GM18907 (cell line): ENCODE measurements around the gene UGT1A3.

Source experiments
- ATAC-seq: cut with Tn5 transposase; IDR thresholded peaks from one replicate; pipeline ENCODE4 v1.9.1; 2021; ENCODE audit warnings: mild to moderate bottlenecking, moderate library complexity; ENCODE audit not compliant: unreplicated experiment

UGT1A3 gene

DNA sequence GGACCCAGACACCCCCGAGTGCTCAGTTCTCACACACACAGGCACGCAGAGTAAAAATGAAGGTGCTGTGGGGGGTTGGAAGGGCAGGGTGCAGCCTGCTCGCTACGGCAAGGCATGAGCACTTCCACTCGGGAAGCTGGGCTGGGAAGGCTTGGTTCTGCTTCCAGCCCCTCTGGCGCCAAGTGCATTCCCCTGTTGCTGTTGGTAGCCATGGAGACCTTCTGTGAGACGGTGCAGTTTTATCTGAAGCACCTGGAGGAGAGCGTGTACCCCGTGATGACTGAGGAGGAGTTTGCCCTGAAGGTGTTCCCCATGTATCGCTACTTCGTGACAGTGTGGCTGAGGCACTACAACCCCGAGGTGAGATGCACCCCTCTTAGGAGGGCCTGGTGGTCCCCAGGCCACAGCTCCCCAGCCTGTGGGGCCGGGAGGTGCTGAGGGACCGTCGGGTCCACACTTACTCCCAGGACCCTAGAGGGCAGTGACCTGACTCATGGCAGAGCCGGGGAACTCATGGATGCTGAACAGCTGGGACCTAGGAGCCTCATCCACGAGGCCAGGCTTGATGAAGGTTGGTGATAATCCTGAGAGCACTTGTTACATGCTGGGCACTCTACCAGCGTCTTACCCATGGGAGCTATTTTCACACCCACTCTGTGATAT is 64.8 kb downstream of the UGT1A3 start:
- no peak for ATAC-seq

DNA sequence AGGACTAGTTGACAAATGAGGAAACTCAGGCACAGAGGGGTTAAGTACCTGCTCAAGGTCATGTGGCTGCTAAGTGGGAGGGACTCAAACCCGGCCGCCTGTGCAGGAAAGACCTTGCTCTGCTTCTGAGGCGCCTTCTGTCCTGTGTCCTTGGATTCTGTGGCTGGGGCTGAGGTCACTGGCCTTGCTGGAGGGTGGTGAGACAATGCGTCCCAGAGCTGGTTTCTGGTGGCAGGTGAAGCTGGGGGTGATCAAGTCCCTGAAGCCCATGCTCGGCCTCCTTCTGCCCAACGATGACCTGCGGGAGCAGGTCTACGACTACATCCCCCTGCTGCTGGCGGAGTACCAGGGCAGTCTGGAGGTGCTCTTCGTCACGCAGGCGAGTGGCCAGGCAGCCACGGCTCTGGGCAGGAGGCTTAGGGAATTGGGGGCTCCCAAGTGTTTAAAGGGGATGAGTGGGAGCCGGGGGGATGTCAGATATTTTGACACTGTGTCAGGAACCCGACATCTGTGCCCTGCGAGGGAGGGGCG is 65.4 kb downstream of the UGT1A3 start:
- no peak for ATAC-seq

DNA sequence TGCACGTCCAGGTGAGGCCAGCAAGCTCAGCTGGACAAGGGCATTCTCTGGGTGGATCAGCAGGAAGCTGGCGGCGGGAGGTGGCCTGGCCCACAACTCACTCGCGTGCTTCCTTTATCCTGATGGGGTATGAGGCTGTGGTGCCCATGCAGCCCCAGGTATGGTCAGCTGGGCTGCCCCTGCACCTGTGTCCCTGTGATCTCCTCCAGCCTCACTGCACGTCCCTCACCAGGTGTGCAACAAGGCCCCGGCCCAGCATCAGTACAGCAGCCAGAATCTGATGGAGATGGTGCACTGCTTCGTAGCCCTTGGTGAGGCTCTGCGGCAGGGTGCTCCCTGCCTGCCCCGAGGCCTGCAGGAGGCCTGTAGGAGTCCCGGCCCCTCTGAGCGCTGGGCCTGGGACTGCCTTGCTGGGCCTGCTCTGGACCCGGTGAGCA is 66.9 kb downstream of the UGT1A3 start:
- ATAC-seq: no peak

DNA sequence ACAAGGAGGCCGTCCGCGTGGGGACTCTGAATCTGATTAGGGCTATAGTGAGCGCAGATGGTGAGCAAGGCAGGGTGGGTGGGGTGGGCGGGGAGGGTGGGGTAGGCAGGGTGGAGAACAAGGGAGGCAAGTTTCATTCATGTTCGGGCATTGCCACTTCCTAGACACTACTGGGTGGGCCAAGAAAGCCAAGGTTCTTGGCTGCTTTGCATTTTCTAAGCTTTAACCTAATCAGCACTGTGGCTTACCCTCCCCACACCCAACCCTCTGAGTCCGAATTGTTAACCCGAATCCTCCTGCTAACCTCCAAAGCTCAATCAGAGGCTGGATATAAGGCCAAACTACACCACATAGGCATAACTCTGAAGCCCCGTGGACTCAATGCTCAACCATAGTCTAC is 67.4 kb downstream of the UGT1A3 start:
- no peak for ATAC-seq

DNA sequence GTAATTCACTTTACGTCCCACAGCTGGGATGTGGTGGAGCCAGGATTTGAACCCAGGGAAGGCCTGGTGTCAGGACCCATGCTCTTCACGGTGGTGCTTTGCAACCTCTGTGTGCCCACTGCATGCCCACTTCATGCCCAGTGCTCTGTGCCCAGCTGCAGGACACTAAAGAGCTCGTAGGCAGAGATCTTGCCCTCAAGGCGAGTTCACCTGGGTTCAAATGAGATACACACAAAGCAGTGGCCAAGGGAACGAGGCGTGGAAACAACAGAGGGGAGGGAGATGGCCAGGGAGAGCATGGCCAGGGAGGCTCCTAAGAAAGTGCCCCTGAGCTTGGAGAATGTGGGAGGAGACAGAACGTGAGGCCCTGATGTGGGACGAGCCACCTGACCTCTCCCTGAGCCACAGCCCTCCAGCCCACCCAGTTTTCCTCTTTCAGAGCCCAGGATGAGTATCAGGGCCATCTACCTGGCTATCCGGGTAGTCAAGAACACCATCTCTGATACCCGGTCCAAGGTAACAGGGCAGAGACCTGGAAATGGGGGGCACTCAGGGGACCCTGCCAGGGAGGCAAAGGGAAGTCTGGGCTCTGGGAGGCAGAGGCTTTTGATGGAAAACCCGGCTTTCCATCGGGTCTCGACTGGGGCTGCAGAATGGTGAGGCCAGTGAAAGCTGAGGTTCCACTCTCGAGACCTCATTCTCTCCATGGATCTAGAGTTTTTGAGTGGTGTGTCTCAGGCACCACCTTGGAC is 69.7 kb downstream of the UGT1A3 start:
- no peak for ATAC-seq

DNA sequence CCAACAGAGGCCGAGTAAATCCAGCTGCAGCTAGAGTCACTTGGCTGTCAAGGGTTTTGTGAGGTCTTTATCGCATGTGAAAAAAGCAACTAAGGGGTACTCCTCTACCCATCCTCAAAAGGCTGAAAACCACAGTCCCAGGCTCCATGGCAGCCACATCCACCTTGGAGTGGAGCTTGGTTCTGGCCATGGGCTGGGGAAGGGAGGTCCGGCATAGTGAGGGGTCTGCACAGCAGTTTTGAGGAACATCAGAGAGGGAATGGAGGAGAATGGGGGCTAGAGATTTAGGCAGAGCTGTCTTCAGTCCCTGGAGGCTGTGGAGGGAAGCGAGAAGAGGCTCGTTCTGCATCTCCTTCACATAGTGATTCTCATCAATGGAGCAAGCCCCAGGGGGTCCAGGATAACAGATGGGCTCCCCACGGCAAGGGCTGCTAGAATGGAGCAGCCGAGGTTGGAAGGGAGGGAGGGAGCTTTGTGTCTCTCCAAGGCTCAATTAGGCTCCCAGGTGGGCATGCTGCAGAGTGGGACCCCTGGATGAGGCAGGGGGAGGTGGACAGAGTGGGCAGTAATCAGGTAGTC is 70.3 kb downstream of the UGT1A3 start:
- no peak for ATAC-seq

DNA sequence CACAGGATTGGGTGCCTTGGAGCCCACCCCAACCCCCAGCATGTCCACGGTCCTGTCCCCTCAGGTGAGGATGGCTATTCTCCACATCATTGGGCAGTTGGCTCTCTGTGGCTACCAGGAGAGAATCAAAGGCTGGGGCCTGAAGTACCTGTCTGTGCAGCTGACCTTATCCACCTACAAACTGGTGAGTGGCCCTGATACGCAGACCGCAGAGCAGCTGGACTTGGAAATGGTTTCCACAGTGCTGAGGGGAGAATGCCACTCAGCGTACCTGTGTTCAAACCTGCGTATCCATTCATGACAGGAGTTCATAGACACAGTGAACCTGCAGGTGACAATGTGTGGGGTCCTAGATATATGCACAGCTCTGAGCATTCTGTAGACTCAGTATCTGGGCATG is 70.9 kb downstream of the UGT1A3 start:
- ATAC-seq: no peak

DNA sequence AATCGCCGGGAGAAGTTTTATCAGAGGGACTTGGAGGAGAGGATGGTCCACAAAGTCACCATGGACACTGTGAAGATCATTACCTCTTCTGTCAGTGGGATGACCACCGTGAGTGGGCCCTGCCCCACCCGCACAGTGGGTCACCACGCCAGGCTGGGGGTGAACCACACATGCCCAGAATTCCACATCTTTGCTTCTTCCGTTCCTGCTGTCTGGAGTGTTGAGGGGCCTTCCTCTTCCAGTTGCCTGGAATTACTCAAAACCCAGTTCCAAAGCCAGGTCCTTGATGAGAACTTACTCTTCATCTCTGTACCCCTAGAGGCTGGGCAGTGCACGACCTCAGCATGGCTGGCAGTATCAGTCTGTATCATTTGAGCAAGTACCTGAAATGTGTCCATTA is 71.4 kb downstream of the UGT1A3 start:
- no peak for ATAC-seq

DNA sequence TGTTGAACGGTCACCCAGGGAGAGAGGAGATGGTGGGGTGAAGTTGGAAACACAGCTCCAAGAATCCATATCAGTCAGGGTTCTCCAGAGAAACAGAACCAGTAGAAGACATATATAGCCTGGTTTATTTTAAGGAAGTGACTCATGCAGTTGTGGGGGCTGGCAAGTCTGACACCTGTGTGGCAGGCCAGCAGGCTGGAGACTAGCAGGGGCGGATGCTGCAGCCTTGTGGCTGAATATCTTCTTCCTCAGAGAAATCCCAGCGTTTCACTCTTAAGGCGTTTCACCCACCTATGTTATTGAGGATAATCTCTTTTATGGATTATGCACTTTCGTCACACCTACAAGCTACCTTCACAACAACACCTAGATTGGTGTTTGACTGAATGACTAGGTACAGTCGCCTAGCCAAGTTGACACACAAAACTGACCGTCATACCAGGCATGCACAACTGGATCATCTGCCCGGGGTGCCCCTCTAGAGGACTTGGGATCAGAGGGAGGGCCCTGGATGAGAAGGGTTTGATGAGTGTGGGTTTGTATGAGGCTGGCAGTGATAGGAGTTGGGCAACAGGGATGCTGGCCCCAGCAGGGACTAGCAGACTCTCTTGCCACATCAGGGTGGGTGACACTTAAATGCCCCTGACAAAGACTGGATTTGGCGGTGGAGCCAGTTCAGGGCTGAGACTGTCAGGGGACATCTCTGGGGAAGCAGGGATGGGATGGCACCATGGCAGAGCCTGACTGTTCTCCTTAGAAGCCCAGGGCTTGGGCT is 72.7 kb downstream of the UGT1A3 start:
- ATAC-seq: no peak

DNA sequence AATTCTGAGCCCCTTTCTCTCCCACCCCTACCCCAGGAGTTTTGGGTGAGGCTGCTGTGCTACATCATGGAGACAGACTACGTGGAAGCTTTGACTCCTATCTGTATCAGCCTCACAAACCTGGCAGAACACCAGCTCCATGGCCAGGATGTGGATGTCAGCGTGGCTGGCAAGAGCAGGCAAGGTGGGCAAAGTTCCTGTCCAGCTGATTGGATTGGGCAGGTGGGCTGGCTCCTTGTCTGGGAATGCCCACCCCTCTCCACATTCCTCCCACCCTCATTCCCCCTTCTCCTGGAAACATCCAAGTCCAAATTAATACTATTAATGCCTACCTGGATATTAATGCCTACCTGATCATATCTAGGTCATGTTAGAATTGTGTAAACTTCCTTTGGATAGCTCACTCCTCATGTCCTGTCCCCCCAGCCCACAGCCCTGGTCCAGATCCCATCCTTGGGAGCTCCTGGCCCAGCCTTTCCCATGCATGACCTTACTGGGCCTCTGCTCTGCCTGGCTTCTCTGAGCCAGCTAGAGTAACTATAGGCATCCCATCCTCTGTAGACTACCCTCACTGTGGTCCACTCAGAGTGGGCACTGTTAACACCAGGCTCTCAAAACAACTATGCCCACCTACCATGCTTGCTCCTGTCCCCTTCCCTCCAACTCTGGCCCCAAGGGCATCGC is 73.4 kb downstream of the UGT1A3 start:
- no peak for ATAC-seq

DNA sequence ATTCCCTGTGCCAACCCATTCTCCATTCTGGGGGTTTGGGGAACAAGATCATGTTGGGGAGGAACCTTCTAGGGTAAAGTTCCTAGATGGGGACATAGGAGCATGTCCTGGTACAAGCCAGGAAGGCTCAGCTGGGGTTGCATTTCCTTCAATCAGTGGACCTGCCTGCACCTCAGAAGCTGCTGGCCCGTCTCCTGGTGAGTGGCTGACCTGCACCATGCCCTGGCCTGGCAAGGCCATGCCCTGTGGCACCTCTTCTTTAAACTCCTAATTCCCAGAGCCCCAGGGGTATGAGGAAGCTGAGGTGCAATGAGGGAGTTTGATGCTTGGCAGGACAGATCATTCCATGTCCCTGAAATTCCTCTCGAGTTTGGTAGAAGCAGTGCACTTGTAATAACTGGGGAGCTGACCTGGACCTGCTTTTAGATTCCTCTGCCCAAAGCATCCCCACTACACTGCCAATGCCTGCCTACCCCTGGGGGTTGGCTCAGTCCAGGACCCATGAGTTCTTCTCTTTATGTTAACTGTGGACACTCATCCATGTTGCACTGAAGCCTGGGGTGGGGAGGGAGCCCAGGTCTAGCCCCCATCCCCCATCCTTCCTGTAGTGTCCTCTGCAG is 74.6 kb downstream of the UGT1A3 start:
- no peak for ATAC-seq

DNA sequence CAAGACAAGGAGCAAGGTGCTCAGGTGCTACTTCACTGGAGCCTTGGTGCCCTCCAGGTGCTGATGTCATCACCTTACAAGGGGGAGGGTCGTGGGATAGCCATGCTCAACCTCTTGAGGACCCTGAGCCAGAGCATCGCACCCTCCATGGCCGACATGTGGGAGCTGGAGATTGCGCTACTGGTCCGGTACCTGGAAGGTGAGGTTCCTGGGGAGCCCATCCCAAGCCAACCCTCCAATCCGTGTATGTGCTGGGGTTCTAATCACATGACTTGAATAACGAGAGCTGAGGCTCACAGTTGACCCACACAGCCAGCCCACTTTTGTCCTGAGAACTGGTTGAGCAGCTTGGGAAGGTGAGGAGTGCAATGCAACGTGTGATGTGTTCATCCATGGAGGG is 75.2 kb downstream of the UGT1A3 start:
- ATAC-seq: no peak

DNA sequence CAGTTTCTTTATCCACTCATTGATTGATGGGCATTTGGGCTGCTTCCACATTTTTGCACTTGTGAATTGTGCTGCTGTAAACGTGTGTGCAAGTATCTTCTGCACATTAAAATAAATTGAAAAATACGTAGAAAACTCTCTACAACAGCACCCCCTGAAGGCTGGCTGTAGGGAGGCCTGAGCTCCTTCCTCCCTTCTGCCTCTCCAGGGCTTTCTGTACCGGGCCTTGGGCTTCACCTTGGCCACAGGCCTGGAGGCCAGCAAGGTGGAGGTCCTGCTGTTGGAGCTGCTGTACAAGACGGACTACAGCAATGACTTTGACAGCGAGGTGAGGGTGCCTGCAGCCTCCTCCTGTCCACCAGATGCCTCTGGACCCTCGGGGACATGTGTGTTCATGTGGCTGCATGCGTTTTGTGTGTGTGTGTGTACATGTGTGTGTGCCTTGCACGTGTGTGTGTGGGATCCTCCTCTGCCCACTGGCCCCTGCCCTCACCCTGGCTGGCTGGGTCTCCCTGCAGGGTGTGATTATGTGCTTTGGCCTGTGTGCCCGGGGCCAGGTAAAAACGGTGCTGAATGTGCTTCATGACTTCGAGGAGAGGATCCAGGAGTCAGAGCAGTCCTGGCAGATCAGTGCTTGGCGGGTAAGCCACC is 78.5 kb downstream of the UGT1A3 start:
- no peak for ATAC-seq

DNA sequence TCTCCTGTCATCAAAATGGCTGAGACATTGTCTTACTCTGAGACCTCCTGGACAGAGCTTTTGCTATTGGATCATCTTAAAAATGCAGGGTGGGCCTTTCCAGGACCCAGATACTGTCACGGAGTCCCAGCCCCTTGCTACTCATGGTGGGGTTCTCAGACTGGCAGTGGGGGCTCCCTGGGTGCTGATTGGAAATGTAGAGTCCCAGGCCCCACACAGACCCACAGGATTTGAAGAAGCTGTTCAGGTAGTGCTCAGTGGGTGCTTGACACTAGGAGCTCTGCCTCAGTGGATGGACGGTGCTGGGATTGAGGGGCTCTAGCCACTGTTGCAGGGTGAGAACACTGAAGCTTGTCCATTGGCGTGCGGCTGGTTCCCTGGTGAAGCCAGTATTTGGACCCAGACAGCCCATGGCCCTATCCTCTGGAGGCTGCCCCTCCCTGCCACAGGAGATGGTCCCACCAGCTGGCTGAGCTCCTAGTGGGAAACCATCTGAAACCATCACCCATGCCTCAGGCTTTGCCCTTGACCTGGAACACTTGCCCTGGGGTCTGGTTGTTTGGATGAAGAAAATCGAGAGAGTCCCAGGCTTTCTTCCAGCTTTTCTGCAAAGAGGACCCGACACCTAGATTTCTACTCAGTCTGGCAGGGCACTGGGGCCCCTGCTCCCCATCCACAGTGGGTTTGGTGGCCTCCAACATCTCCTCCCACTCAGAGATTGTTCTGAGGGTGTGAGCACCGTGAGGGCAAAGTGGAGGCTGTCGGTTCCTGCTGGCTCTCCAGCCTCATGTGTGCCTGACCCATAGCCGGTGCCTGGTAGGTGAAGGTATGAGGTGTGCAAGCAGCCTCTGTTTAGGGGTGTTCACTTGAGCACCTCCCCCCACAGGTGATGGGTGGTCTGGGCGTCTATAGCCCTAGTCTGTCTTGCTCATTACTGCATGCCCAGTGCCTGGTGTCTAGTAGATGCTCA is 79.4 kb downstream of the UGT1A3 start:
- ATAC-seq: no peak

DNA sequence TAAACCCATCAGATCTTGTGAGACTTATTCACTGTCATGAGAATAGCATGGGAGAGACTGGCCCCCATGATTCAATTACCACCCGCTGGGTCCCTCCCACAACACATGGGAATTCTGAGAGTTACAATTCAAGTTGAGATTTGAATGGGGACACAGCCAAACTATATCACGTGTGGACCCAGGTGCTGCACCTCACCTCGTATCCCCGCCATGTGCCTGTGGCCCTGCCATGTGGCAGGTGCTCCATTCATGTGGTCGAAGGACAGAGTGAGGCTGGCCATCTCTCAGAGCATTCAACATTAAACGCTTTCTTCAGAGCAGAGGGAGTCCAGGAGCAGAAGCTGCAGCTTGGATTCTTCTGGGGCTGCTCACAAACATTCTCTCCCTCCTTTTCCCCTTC is 81.5 kb downstream of the UGT1A3 start:
- ATAC-seq: no peak

DNA sequence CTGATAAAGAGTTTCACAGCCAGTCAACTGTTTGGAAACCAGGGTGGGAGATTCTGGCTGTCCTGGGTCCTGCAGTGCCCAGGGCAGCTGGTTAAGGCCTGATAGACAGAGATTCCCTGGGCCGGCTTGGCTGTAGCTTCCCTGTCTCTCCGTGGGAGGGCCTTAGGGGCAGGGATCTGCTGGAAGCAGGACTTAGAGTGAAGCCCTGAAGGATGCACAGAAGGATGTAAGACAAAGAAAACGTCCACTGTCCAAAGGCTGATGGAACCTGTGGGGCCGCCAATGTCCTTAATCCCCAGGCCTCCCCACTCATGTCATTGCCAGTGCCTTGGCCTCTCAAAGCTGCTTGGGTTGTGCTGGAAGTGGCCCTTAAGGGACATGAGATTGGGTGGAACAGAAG is 82.2 kb downstream of the UGT1A3 start:
- no peak for ATAC-seq

DNA sequence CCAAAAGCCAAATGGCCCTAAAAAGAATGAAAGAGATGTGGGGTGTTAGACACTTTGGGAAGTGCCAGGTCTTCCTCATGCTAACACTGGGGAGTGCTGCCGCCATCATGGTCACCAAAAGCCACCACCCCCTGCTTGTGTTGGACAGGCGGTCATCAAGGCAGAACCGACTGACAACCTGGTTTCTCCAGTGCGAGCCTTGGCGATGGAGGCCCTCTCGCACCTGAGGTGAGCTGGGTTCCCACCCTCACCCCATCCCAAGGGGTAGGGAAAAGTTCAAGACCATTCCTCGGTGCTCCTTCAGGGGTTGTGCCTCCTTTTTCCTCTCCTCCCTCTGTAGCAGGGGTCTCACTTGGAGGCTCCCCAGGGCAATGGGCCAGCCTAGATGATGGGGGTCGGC is 82.9 kb downstream of the UGT1A3 start:
- no peak for ATAC-seq

DNA sequence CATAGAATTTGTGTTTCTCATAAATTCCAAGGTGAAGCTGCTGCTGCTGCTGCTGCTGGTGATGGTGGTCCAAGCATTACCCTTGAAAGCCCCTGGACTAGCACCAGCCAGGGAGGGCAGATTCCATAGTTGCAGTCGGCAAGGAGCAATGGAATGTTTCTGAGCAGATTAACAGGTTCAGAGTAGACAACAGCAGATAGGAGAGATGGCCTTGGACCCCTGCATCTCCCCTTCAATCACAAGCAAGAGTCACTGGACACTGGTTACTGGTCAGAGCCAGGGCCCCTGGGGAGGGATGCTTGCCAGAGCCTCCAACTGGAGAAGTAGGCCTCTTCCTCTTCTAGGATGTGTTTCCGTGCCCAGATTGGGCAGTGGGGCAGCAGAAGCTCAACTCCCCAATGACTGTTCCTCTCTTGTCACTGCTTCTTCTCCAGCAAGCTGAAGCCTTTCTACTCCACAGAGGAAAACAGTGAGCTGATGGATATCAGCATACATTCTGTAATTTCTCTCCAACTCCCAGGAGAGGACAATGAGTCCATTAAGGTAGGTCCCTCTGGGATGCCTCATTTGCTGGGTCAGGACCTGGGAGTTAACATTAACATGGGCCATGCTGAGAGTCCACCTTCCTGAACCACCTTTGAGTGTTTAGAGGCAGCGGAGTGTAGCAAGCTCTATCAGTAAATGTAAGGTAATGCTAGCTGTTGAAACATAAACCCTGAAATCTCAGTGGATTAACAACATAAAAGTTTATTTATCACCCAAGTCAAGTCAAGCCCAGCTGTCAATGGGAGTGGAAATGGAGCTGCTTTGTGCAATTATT is 84.6 kb downstream of the UGT1A3 start:
- no peak for ATAC-seq
